Measurements from ENCODE around the gene CD9.

DNA sequence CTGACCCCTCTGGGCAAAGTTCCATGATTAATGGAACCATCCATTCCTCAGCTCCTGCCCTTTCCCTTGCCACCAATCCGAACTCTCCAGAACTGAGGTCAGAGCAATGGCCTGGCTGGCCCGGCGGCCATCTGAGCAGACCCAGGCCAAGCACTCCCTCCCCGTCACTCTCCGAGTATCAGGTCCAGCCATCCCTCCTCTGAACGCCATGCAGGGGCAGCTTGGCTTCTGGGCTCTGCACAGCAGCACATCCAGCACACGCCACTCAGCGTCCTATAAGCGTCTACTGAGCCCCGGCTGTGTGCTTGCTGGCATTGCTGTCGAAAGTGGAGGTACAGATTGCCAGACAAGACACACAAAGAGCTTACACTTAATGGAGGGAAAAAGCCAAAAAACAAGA, 41.5 kb upstream of the CD9 start:
- TF ChIP-seq POLR2A (IDR thresholded peaks at IDR 0.05), result no peak
- TF ChIP-seq, protein P1, sequence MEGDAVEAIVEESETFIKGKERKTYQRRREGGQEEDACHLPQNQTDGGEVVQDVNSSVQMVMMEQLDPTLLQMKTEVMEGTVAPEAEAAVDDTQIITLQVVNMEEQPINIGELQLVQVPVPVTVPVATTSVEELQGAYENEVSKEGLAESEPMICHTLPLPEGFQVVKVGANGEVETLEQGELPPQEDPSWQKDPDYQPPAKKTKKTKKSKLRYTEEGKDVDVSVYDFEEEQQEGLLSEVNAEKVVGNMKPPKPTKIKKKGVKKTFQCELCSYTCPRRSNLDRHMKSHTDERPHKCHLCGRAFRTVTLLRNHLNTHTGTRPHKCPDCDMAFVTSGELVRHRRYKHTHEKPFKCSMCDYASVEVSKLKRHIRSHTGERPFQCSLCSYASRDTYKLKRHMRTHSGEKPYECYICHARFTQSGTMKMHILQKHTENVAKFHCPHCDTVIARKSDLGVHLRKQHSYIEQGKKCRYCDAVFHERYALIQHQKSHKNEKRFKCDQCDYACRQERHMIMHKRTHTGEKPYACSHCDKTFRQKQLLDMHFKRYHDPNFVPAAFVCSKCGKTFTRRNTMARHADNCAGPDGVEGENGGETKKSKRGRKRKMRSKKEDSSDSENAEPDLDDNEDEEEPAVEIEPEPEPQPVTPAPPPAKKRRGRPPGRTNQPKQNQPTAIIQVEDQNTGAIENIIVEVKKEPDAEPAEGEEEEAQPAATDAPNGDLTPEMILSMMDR (IDR thresholded peaks at IDR 0.05), result no peak
